Fibroblast of mammary gland (primary cell): ENCODE measurements around the gene CCDC196.

Experiments
- DNase-seq: peaks from one replicate; pipeline ENCODE4 v3.0.0-alpha.2; 2010; ENCODE audit warnings: low read depth
- H3K4me3 ChIP-seq: 2 replicates; pipeline ENCODE4 v1.5.1; 2011; ENCODE audit warnings: low read depth, mild to moderate bottlenecking, low read length, moderate library complexity; ENCODE audit not compliant: control insufficient read depth
- CTCF ChIP-seq: conservative IDR thresholded peaks from 2 replicates; pipeline ENCODE4 v1.5.1; 2011; ENCODE audit warnings: low read depth, low read length, inconsistent platforms; ENCODE audit not compliant: control insufficient read depth, insufficient read depth

Gene CCDC196

GRCh38 chr14:66453469-66453868 is 32.7 kb upstream of the CCDC196 start:
- no peak overlapping the region for H3K4me3 ChIP-seq
- DNase-seq = no peak
- TF ChIP-seq CTCF = no peak

DNA sequence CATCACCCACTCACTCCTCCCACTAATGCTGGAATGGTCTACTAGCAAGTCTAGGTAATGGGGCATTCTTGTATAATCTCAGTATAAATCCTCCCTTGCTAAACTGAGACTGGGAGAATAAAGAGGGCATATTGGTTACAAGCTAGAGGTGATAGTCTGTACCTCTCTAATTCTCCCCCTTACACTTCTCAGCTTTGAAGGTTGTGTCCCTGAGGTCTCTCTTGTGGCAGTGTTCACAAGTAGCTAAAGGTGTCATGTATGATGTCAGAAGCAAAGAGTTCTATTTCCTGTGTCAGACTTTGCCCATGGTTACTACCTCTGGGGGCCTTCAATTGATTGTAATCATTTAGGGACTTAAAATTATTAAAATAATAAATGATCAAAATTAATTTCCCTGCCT is 26.6 kb upstream of the CCDC196 start:
- H3K4me3 ChIP-seq = no peak overlapping the region
- TF ChIP-seq CTCF = no peak
- no peak for DNase-seq

GRCh38 chr14:66464261-66464660 is 21.9 kb upstream of the CCDC196 start:
- no peak overlapping the region for H3K4me3 ChIP-seq
- no peak for TF ChIP-seq CTCF
- no peak for DNase-seq

DNA sequence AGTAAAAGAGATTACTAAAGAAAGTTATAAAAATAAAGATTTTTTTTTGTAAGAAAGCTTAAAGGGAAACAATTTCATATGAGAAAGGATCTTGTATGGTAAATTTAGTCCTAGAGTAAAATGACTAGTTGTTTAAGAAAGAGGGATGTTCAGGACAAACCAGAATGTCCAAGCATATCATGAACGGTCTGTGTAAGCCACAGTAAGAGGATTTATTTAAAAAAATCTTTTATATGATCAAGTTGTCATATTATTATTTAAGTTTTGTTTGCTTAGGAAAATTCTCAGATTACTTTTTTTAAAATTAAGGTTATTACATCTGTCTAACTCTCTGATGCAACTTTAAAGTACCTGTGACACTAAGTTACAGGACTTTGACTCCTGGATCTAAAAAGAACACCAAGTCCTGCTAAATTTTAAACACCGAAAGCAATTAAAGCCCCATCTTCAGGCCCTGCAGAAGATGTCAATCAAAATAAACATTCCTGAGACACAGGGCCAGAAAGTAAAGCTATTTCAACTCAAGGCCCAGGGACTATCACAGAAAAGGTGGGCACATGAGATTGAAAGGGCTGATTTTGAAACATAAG is 17.3 kb upstream of the CCDC196 start:
- no peak for TF ChIP-seq CTCF
- no peak for DNase-seq
- H3K4me3 ChIP-seq = no peak overlapping the region

- no peak overlapping the region for H3K4me3 ChIP-seq
- no peak for TF ChIP-seq CTCF
- no peak for DNase-seq
Observed at GRCh38 chr14:66471584-66471983, 14.6 kb upstream of the CCDC196 start.

- no peak for DNase-seq
- TF ChIP-seq CTCF = no peak
- H3K4me3 ChIP-seq = no peak overlapping the region
Observed at GRCh38 chr14:66472251-66472650, 13.9 kb upstream of the CCDC196 start.

GRCh38 chr14:66473223-66473622 is 12.9 kb upstream of the CCDC196 start:
- DNase-seq = no peak
- no peak overlapping the region for H3K4me3 ChIP-seq
- TF ChIP-seq CTCF = no peak
